Lung (tissue), 12 donors: ENCODE data around the gene SH3BP2. TPM values are rescaled to one million over a fixed set of nuclear protein-coding genes. Genes with fewer than 3 reads are reported as not detected.
"Not testable (repeated sequence)": the region's sequence is repeated elsewhere in the genome, so short reads cannot be mapped to it uniquely, and the experiment has no call there.

ENCODE experiments used
- ATAC-seq: fragments of 200-7000 bp; cut with Tn5 transposase; one replicate; pipeline ENCODE4 v1.9.1; 2020; ENCODE audit warnings: moderate number of reproducible peaks; ENCODE audit not compliant: insufficient read depth, low FRiP score
- DNase-seq, 3 donors: peaks; one replicate each; pipeline ENCODE4 v3.0.0-alpha.2; 2013 to 2017
- H3K27ac ChIP-seq, 2 donors: one replicate each; pipeline ENCODE4 v1.5.1; 2013; ENCODE audit warnings: mild to moderate bottlenecking in 2 of 2, moderate library complexity in 2 of 2, control low read depth in 1 of 2, inconsistent platforms in 1 of 2, low read depth in 1 of 2, low read length in 1 of 2
- H3K27me3 ChIP-seq, 3 donors: one replicate each; pipeline ENCODE4 v1.5.1; 2013; ENCODE audit warnings: low read length in 2 of 3; ENCODE audit not compliant: control insufficient read depth in 3 of 3, insufficient read depth in 3 of 3
- H3K36me3 ChIP-seq, 4 donors: one replicate each; pipeline ENCODE4 v1.5.1; 2013; ENCODE audit warnings: low read length in 4 of 4, mild to moderate bottlenecking in 1 of 4, moderate library complexity in 1 of 4; ENCODE audit not compliant: control insufficient read depth in 4 of 4, insufficient read depth in 4 of 4
- H3K4me1 ChIP-seq, 5 donors: one replicate each; pipeline ENCODE4 v1.5.1; 2013; ENCODE audit warnings: low read length in 5 of 5, mild to moderate bottlenecking in 2 of 5, moderate library complexity in 1 of 5; ENCODE audit not compliant: control insufficient read depth in 5 of 5, insufficient read depth in 5 of 5
- H3K4me3 ChIP-seq: one replicate; pipeline ENCODE4 v1.5.1; 2013; ENCODE audit warnings: mild to moderate bottlenecking, control low read depth, moderate library complexity
- H3K9ac ChIP-seq, 2 donors: one replicate each; pipeline ENCODE4 v1.5.1; 2013; ENCODE audit warnings: low read length in 2 of 2, control low read depth in 1 of 2; ENCODE audit not compliant: insufficient read depth in 1 of 2
- H3K9me3 ChIP-seq, 4 donors: one replicate each; pipeline ENCODE4 v1.5.1; 2013; ENCODE audit warnings: low read length in 3 of 4, mild to moderate bottlenecking in 1 of 4, moderate library complexity in 1 of 4; ENCODE audit not compliant: control insufficient read depth in 4 of 4, insufficient read depth in 3 of 4
- CTCF ChIP-seq: IDR thresholded peaks from 2 replicates; pipeline ENCODE4 v1.5.1; 2012; ENCODE audit warnings: mild to moderate bottlenecking; ENCODE audit errors: control extremely low read depth, extremely low read depth
- WGBS, 2 donors: extraction: QIAGEN DNeasy Blood & Tissue Kit; methylation state at CpG; one replicate each; pipeline ENCODE4 v1.1.7; 2013; 5-methylcytosine and 5-hydroxymethylcytosine counted together
- polyA plus RNA-seq, 2 donors: library from polyadenylated mRNA; stranded (reverse); fragments of 200-250 nt; gene quantifications; one replicate each; pipeline ENCODE4 v1.2.1, GENCODE V29; 2013
- total RNA-seq, 2 donors: library from RNA; depleted of rRNA in 1 of 2; stranded (reverse); fragments of >200 nt in 1 of 2; gene quantifications; one replicate each; pipeline ENCODE4 v1.2.1, GENCODE V29; 2014 to 2021
- donor health status: control.
- donor health status: control.
- donor health status: Bipolar disorder and iron deficiency.
- donor health status: healthy.
- donor health status: DM: yes; HTN: yes; CAD: no.

SH3BP2 gene
- total and polyA plus RNA-seq, 4 donors = 49.9 to 117 (median 79.8) TPM

DNA sequence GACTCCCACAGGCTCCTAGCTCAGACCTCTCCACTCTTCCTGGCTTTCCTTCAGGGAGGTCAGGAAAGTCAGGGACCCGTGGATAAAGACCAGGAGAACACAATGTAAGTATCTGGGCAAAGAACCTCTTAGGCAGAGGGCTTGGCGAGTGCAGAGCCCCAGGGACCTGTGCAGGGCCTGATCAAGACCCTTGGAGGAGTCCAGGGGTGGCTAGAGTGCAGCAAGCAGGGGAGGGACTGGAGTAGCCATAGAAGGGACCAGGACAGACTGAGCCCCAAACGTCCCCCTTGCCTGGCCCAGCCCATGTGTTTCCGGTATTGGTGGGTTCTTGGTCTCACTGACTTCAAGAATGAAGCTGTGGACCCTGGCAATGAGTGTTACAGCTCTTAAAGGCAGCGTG lies 30.8 kb upstream of the SH3BP2 start:
- no peak for TF ChIP-seq CTCF
- peaks cover 0 to 4% (median 0%) of the 10 kb centered on the region in 5 donors for H3K4me1 ChIP-seq
- WGBS, 2 donors = 78 to 79% methylated on average over 5 of the region's 5 CpGs
- no peaks in the 10 kb centered on the region for H3K27me3 ChIP-seq
- DNase-seq (no peak), ATAC-seq (no peak)
- H3K9me3 ChIP-seq = no peaks in the 10 kb centered on the region
- H3K4me3 ChIP-seq = no peak overlapping the region
- no peak overlapping the region for H3K9ac ChIP-seq
- H3K36me3 ChIP-seq = no peaks in the 10 kb centered on the region
- no peak overlapping the region for H3K27ac ChIP-seq

DNA sequence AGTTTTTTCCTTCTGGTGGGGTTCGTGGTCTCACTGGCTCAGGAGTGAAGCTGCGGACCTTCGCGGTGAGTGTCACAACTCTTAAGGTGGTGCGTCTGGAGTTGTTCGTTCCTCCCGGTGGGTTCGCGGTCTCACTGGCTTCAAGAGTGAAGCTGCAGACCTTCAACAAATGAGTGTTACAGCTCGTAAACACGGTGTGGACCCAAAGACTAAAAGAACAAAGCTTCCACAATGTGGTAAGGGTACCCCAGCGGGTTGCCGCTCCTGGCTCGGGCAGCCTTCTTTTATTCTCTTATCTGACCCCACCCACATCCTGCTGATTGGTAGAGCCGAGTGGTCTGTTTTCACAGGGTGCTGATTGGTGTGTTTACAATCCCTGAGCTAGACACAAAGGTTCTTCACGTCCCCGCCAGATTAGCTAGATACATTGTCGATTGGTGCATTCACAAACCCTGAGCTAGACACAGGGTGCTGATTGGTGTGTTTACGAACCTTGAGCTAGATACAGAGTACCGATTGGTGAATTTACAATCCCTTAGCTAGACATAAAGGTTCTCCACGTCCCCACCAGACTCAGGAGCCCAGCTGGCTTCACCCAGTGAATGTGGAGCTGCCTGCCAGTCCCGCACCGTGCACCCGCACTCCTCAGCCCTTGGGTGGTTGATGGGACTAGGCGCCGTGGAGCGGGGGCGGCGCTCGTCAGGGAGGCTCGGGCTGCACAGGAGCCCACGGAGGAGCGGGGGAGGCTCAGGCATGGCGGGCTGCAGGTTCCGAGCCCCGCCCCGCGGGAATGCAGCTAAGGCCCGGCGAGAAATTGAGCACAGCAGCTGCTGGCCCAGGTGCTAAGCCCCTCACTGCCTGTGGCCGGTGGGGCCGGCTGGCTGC lies 30.2 kb upstream of the SH3BP2 start:
- H3K9ac ChIP-seq, H3K36me3 ChIP-seq, H3K27ac ChIP-seq, H3K4me3 ChIP-seq, H3K4me1 ChIP-seq, DNase-seq, H3K9me3 ChIP-seq, H3K27me3 ChIP-seq, ATAC-seq: not testable (repeated sequence)
- 94 to 96% methylated on average over 38 to 42 of the region's 42 CpGs for WGBS, 2 donors

GRCh38 chr4:2763511-2763967 lies 29.3 kb upstream of the SH3BP2 start:
- DNase-seq (no peak), ATAC-seq (no peak)
- H3K27me3 ChIP-seq = no peaks in the 10 kb centered on the region
- no peaks in the 10 kb centered on the region for H3K9me3 ChIP-seq
- H3K36me3 ChIP-seq = no peaks in the 10 kb centered on the region
- no peak overlapping the region for H3K9ac ChIP-seq
- no peak overlapping the region for H3K4me3 ChIP-seq
- peaks cover 0 to 4% (median under 1%) of the 10 kb centered on the region in 5 donors for H3K4me1 ChIP-seq
- 51 to 59% methylated on average over 23 of the region's 23 CpGs for WGBS, 2 donors
- H3K27ac ChIP-seq = no peak overlapping the region
- TF ChIP-seq CTCF = no peak

DNA sequence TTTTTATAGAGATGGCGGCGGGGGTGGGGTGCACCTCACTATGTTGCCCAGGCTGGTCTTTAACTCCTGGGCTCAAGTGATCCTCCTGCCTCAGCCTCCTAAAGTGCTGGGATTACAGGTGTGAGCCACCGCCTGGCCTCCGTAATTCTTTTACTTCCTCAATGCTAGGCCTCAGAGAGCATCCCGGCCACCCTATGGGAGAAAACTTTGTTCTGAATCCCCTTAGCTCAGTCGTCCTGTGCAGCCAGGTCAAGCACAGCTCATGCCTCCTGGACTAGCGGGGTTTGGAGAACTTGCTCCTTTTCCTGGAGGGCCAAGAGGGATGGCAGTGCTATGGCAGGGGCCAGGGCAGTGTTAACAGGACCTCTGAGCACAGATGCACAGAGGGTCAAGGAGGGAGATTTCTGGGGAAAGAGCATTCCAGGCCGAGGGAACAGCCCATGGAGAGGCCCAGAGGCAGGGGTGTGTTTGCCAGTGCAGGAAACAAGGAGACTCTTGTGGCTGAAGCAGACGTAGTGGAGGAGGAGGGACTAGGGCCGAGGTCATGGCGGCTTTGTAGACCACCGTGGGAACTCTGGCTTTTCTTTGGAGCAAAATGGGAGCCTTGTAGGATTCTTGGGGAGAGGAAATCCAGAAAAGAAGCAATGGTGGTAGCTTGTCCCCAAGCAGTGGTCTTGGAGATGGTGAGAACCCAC lies 26.9 kb upstream of the SH3BP2 start:
- Histone ChIP-seq H3K36me3 (no peaks in the 10 kb centered on the region), H3K27ac (no peak overlapping the region), H3K27me3 (no peaks in the 10 kb centered on the region), H3K4me3 (no peak overlapping the region), H3K9me3 (no peaks in the 10 kb centered on the region), H3K4me1 (peaks cover 0 to 7% (median 3%) of the 10 kb centered on the region in 5 donors), H3K9ac (no peak overlapping the region)
- 91 to 92% methylated on average over 12 of the region's 12 CpGs for WGBS, 2 donors
- ATAC-seq = no peak
- DNase-seq = no peak
- TF ChIP-seq CTCF = no peak
